HL-60/S4 treated with phorbol 12-myristate 13-acetate at 8.2 ng/mL for 4 days and 3 days (cell line): ENCODE data around the gene PLD6.
"Not testable (repeated sequence)": the region's sequence is repeated elsewhere in the genome, so short reads cannot be mapped to it uniquely, and the experiment has no call there.

Source experiments
- in situ Hi-C: fragments of 300-500 bp; cut with MboI; formaldehyde crosslinking; loops from 2 replicates; pipeline ENCODE4 v1.15.0; 2022; ENCODE audit warnings: low sequenced_read_pairs

The PLD6 gene

GRCh38 chr17:17158506-17158905, 47.6 kb downstream of the PLD6 start:
- in situ Hi-C loops, result not testable (repeated sequence)

GRCh38 chr17:17157041-17157440, 49.1 kb downstream of the PLD6 start:
- in situ Hi-C loops, result no loop called here

- in situ Hi-C loops, result no loop called here
These were observed 49.6 kb downstream of the PLD6 start for GRCh38 chr17:17156511-17156910.

GRCh38 chr17:17156107-17156506, 50.0 kb downstream of the PLD6 start:
- in situ Hi-C loops, result no loop called here

GRCh38 chr17:17155568-17155967, 50.6 kb downstream of the PLD6 start:
- in situ Hi-C loops, result no loop called here

- in situ Hi-C loops, result no loop called here
These were observed 51.2 kb downstream of the PLD6 start for GRCh38 chr17:17154981-17155380.

GRCh38 chr17:17154556-17154955, 51.6 kb downstream of the PLD6 start:
- in situ Hi-C loops, result no loop called here

- in situ Hi-C loops, result no loop called here
These were observed 52.4 kb downstream of the PLD6 start for GRCh38 chr17:17153709-17154108.

- in situ Hi-C loops, result no loop called here
These were observed 53.1 kb downstream of the PLD6 start for GRCh38 chr17:17153071-17153470.

GRCh38 chr17:17152385-17152784, 53.7 kb downstream of the PLD6 start:
- in situ Hi-C loops, result no loop called here

GRCh38 chr17:17151962-17152361, 54.2 kb downstream of the PLD6 start:
- in situ Hi-C loops, result no loop called here

GRCh38 chr17:17151541-17151940, 54.6 kb downstream of the PLD6 start:
- in situ Hi-C loops, result no loop called here

- in situ Hi-C loops, result no loop called here
These were observed 55.1 kb downstream of the PLD6 start for GRCh38 chr17:17151055-17151454.
